IPS DF 6.9 (cell line): Measurements from ENCODE around the gene IQGAP2.

Experiments used
- DNase-seq: peaks from one replicate; pipeline ENCODE4 v3.0.0-alpha.2; 2013; ENCODE audit warnings: low read depth, low spot score
- H3K27ac ChIP-seq: one replicate; pipeline ENCODE4 v1.5.1; 2013; ENCODE audit warnings: low read length, control low read depth
- H3K27me3 ChIP-seq: 2 replicates; pipeline ENCODE4 v1.6.1; 2013; ENCODE audit warnings: mild to moderate bottlenecking, low read length; ENCODE audit not compliant: control insufficient read depth, insufficient read depth
- H3K36me3 ChIP-seq: 2 replicates; pipeline ENCODE4 v1.6.1; 2013; ENCODE audit warnings: low read length; ENCODE audit not compliant: control insufficient read depth, insufficient read depth
- H3K4me1 ChIP-seq: 2 replicates; pipeline ENCODE4 v1.6.1; 2013; ENCODE audit warnings: low read length; ENCODE audit not compliant: control insufficient read depth, insufficient read depth
- H3K4me3 ChIP-seq: 2 replicates; pipeline ENCODE4 v1.5.1; 2013; ENCODE audit warnings: mild to moderate bottlenecking, low read length
- H3K9me3 ChIP-seq: 2 replicates; pipeline ENCODE4 v1.6.1; 2013; ENCODE audit warnings: low read length, inconsistent platforms; ENCODE audit not compliant: control insufficient read depth, insufficient read depth
- WGBS: extraction: QIAGEN DNeasy Blood & Tissue Kit; methylation state at CpG from one replicate; pipeline ENCODE4 v1.1.7; 2013; ENCODE audit warnings: mixed read lengths, missing lambda C conversion rate; ENCODE audit not compliant: insufficient read length, insufficient coverage; 5-methylcytosine and 5-hydroxymethylcytosine counted together

The IQGAP2 gene

DNA sequence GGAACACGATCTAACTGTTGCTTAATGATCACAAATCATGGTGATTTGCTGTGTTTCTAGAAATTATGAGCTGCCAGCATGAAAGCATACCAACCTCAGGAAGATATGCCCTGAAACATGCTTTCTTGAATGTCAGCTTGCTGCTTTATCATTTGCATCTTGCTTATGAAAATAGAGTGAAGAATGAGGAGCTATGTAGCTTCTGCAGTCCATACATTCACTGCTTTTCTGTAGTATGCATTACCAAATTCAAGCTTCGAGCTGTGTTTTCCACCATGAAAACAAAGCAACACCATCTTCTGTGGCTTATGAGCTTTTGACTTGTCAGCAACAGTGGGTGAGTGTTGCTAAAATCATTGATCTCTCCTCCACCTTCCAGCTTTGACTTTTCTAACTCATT is 203.6 kb downstream of the IQGAP2 start:
- DNase-seq, result no peak
- no peak overlapping the region for H3K27ac ChIP-seq
- H3K36me3 ChIP-seq, result no peaks in the 10 kb centered on the region
- no CpG with 5 or more reads among the region's 2 CpGs for WGBS
- H3K27me3 ChIP-seq, result no peaks in the 10 kb centered on the region
- 0 out of 2 replicates have a peak, but pooled peaks cover 1% of the 10 kb centered on the region for H3K4me1 ChIP-seq
- H3K9me3 ChIP-seq, result no peaks in the 10 kb centered on the region
- no peak overlapping the region for H3K4me3 ChIP-seq

GRCh38 chr5:76607353-76607871 is 204.3 kb downstream of the IQGAP2 start:
- Histone ChIP-seq H3K36me3 (no peaks in the 10 kb centered on the region), H3K27ac (no peak overlapping the region), H3K9me3 (no peaks in the 10 kb centered on the region), H3K4me1 (0 out of 2 replicates have a peak, but pooled peaks cover 1% of the 10 kb centered on the region), H3K4me3 (no peak overlapping the region), H3K27me3 (no peaks in the 10 kb centered on the region)
- no CpG with 5 or more reads among the region's 9 CpGs for WGBS
- DNase-seq, result no peak

DNA sequence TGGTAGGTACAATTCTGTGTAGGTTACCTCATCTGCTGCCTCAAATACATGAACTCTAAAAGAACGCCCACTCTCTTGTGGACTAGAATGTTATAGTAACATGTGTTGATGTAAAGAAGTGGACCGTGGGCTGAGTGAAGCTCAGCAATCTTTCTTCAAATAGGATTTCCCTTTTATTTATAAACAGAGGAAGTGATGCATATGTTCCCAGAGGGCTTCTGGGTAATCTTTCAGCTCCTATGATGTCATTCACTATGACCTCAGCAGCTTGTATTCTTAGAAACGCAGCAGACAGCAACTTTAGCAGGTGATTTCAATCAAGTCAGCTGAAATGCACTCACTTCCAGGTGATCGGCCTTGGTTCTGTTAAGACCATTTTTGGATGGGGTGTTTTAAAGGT is 205.7 kb downstream of the IQGAP2 start:
- Histone ChIP-seq H3K4me3 (no peak overlapping the region), H3K36me3 (no peaks in the 10 kb centered on the region), H3K4me1 (0 out of 2 replicates have a peak, but pooled peaks cover 1% of the 10 kb centered on the region), H3K27ac (no peak overlapping the region), H3K27me3 (no peaks in the 10 kb centered on the region), H3K9me3 (no peaks in the 10 kb centered on the region)
- WGBS, result no CpG with 5 or more reads among the region's 4 CpGs
- DNase-seq, result no peak

DNA sequence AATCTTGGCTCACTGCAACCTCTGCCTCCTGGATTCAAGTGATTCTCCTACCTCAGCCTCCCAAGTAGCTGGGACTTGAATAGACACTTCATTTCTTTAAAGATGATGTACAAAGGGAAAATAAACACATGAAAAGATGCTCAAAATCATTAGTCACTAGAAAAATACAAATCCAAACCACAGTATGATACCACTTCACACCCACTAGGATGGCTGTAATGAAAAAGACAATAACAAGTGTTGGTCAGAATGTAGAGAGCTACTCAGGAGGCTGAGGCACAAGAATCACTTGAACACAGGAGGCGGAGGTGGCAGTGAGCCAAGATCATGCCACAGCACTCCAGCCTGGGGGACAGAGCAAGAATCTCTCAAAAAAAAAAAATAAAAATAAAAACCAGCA is 207.1 kb downstream of the IQGAP2 start:
- Histone ChIP-seq H3K4me3 (no peak overlapping the region), H3K27me3 (no peaks in the 10 kb centered on the region), H3K9me3 (no peaks in the 10 kb centered on the region), H3K27ac (no peak overlapping the region), H3K36me3 (no peaks in the 10 kb centered on the region), H3K4me1 (0 out of 2 replicates have a peak, but pooled peaks cover 1% of the 10 kb centered on the region)
- DNase-seq, result no peak
- no CpG with 5 or more reads among the region's 1 CpG for WGBS

GRCh38 chr5:76612942-76613341 is 209.9 kb downstream of the IQGAP2 start:
- Histone ChIP-seq H3K4me3 (no peak overlapping the region), H3K27me3 (no peaks in the 10 kb centered on the region), H3K4me1 (no peaks in the 10 kb centered on the region), H3K36me3 (no peaks in the 10 kb centered on the region), H3K27ac (no peak overlapping the region), H3K9me3 (no peaks in the 10 kb centered on the region)
- WGBS, result no CpG with 5 or more reads among the region's 5 CpGs
- DNase-seq, result no peak

DNA sequence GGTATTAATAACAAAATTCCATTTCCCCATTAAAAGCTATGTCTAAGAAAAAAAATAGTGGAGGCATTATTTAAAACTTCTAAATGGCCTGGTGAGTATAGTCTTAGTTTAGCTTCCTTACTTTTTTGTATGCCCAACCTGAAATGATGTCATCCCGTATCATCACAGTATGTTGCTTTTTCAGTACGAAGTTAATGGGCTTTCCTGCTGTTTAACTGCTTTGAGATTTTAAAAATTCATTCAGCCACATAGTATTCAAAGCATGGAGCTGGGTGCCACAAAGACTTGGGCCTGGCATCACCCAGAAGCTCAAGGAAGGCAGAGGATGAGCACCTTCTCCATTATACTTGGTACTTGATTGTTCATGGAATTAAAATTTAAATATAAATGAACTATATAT is 212.7 kb downstream of the IQGAP2 start:
- Histone ChIP-seq H3K27me3 (no peaks in the 10 kb centered on the region), H3K9me3 (no peaks in the 10 kb centered on the region), H3K36me3 (no peaks in the 10 kb centered on the region), H3K4me1 (no peaks in the 10 kb centered on the region), H3K27ac (no peak overlapping the region), H3K4me3 (no peak overlapping the region)
- no peak for DNase-seq
- no CpG with 5 or more reads among the region's 2 CpGs for WGBS

DNA sequence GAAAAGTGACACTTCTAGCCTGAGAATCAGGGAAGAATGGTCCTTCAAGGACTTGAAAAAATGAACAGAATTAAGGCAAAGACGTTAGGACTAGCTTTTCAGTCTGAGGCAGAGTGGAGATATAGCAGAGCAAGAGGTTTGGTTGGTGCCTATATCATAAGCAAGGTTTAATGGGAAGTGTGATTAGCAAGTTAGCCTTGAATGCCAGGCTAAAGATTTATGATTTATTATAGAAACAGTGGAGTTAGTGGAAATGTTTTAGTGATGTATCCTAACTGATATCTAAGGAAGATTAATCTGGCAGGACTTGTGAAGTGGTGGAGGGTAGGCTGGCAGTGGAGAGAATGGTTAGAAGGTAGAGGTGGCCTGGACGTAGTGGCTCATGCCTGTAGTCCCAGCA is 213.1 kb downstream of the IQGAP2 start:
- no CpG with 5 or more reads among the region's 2 CpGs for WGBS
- H3K4me1 ChIP-seq, result no peaks in the 10 kb centered on the region
- no peak for DNase-seq
- H3K27me3 ChIP-seq, result no peaks in the 10 kb centered on the region
- H3K4me3 ChIP-seq, result no peak overlapping the region
- H3K36me3 ChIP-seq, result no peaks in the 10 kb centered on the region
- H3K9me3 ChIP-seq, result no peaks in the 10 kb centered on the region
- no peak overlapping the region for H3K27ac ChIP-seq

GRCh38 chr5:76617229-76617628 is 214.1 kb downstream of the IQGAP2 start:
- no peak overlapping the region for H3K4me3 ChIP-seq

DNA sequence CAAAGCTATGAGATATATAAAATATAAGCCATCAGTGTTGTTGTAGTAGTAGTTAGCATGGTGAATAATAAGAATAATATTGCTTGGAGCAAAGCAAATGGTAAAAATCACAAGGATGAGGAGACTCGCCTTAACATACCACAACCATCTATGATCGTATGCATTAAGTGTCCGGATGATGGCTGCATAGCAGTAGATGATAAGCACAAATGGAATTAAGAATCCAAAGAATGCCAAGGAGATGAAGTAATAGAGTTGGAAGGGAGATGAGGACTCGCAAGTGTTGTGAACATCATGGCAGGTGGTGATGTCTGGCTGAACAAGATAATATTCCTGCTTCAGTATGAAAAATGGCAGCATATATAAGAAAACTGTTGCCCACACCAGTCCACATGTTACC is 214.6 kb downstream of the IQGAP2 start:
- Histone ChIP-seq H3K4me3 (no peak overlapping the region), H3K36me3 (no peaks in the 10 kb centered on the region), H3K4me1 (no peaks in the 10 kb centered on the region), H3K27me3 (no peaks in the 10 kb centered on the region), H3K27ac (no peak overlapping the region), H3K9me3 (no peaks in the 10 kb centered on the region)
- DNase-seq, result no peak
- WGBS, result no CpG with 5 or more reads among the region's 4 CpGs

More at GRCh38 chr5:76617229-76617628, 214.1 kb downstream of the IQGAP2 start:
- no peaks in the 10 kb centered on the region for H3K27me3 ChIP-seq
- no peaks in the 10 kb centered on the region for H3K4me1 ChIP-seq
- H3K27ac ChIP-seq, result no peak overlapping the region
- WGBS, result no CpG with 5 or more reads among the region's 4 CpGs
- no peaks in the 10 kb centered on the region for H3K9me3 ChIP-seq
- no peaks in the 10 kb centered on the region for H3K36me3 ChIP-seq
- no peak for DNase-seq

- no CpG with 5 or more reads among the region's 5 CpGs for WGBS
These were observed 217.1 kb downstream of the IQGAP2 start for GRCh38 chr5:76620166-76620565.

GRCh38 chr5:76622076-76622475 is 219.0 kb downstream of the IQGAP2 start:
- Histone ChIP-seq H3K9me3 (no peaks in the 10 kb centered on the region), H3K27me3 (no peaks in the 10 kb centered on the region), H3K27ac (no peak overlapping the region), H3K4me3 (no peak overlapping the region), H3K36me3 (no peaks in the 10 kb centered on the region), H3K4me1 (0 out of 2 replicates have a peak, but pooled peaks cover 3% of the 10 kb centered on the region)
- no peak for DNase-seq
- WGBS, result no CpG with 5 or more reads among the region's 5 CpGs

More at GRCh38 chr5:76620166-76620565, 217.1 kb downstream of the IQGAP2 start:
- Histone ChIP-seq H3K4me3 (no peak overlapping the region), H3K36me3 (no peaks in the 10 kb centered on the region), H3K9me3 (no peaks in the 10 kb centered on the region), H3K27ac (no peak overlapping the region), H3K4me1 (0 out of 2 replicates have a peak, but pooled peaks cover 3% of the 10 kb centered on the region), H3K27me3 (no peaks in the 10 kb centered on the region)
- no peak for DNase-seq
